Measurements from ENCODE around the gene TMEM41A. TPM values are rescaled to one million over a fixed set of nuclear protein-coding genes. Genes with fewer than 3 reads are reported as not detected.

Gene TMEM41A
- total and polyA plus RNA-seq, 7 donors = 3.0 to 10.4 (median 9.1) TPM

DNA sequence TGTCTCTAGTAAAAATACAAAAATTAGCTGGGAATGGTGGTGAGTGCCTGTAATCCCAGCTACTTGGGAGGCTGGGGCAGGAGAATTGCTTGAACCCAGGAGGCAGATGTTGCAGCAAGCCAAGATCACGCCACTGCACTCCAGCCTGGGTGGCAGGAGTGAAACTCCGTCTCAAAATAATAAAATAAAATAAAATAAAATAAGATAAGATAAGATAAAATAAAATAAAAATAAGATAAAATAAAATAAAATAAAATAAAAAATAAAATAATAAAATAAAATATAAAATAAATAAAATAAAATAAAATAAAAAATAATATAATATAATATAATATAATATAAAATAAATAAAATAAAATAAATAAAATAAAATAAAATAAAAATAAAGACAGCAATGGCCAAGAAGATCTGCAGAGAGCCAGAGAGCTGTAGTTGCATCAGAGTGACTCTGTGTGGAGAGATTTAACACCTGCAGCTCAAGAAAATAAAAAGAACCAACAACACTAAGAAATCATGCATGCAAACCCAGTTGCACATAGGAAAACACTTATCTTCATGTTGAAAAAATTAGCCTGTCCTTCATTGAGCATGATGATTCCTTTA lies 27.6 kb upstream of the TMEM41A start:
- intact Hi-C loops (cut with DNase I) = no loop called here

DNA sequence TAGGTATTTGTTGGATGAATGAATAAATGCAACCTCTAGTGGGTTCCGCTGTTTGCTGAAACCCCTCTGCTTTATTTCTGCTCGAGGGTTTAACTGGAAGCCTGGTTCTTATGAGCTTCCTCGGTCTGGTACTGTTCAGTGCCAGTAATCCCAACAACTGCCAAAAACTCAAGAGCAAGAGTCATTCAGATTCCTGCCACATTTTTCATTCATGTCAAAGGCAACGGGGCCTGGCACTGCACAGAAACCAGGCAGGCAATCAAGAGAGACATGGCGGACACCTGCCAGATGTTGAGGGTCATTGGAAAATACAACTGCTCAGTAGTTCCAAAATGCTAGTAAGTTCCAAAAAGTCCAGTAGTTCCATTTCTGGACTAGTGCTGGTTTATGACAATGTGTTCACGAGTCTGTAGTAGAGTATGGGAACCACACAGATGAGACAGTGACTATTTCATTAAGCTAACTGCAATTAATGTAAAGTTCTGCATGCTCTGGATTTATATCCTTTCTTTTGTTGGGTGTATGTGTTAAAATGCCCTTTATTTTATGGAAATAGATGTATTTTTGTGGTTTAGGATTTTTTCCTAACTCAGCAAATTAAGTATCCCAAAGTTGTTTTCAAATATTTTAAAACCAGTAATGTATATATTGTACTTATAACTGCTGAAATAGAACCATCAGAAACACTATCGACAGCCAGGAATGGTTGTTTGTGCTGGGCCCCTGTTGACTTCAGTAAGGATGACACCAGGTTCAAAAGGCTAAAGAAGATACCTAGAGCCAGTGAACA lies 22.7 kb upstream of the TMEM41A start:
- intact Hi-C loops (cut with DNase I) = no loop called here
- WGBS, 2 donors = 91 to 96% methylated on average over 7 of the region's 7 CpGs
- no peak for TF ChIP-seq POLR2A (IDR thresholded peaks at IDR 0.05)
- TF ChIP-seq POLR2AphosphoS5 (IDR thresholded peaks at IDR 0.05) = no peak
- TF ChIP-seq, protein P1, sequence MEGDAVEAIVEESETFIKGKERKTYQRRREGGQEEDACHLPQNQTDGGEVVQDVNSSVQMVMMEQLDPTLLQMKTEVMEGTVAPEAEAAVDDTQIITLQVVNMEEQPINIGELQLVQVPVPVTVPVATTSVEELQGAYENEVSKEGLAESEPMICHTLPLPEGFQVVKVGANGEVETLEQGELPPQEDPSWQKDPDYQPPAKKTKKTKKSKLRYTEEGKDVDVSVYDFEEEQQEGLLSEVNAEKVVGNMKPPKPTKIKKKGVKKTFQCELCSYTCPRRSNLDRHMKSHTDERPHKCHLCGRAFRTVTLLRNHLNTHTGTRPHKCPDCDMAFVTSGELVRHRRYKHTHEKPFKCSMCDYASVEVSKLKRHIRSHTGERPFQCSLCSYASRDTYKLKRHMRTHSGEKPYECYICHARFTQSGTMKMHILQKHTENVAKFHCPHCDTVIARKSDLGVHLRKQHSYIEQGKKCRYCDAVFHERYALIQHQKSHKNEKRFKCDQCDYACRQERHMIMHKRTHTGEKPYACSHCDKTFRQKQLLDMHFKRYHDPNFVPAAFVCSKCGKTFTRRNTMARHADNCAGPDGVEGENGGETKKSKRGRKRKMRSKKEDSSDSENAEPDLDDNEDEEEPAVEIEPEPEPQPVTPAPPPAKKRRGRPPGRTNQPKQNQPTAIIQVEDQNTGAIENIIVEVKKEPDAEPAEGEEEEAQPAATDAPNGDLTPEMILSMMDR (IDR thresholded peaks at IDR 0.05) = no peak
- no peak for TF ChIP-seq EP300 (IDR thresholded peaks at IDR 0.05)

More for the DNA sequence above, 27.6 kb upstream of the TMEM41A start:
- no peaks in the 10 kb centered on the region for H3K9me3 ChIP-seq
- TF ChIP-seq POLR2AphosphoS5 (IDR thresholded peaks at IDR 0.05) (no peak), POLR2A (IDR thresholded peaks at IDR 0.05) (no peak), EP300 (IDR thresholded peaks at IDR 0.05) (no peak)
- TF ChIP-seq, protein P1 (IDR thresholded peaks at IDR 0.05) = no peak
- H3K4me1 ChIP-seq = no peaks in the 10 kb centered on the region
- H3K27ac ChIP-seq = no peak overlapping the region
- WGBS, 2 donors = 79 to 93% methylated on average over 2 of the region's 2 CpGs
- H3K27me3 ChIP-seq = peaks cover 0 to 4% (median 0%) of the 10 kb centered on the region in 3 donors
- no peaks in the 10 kb centered on the region for H3K36me3 ChIP-seq
- no peak for DNase-seq
- H3K4me3 ChIP-seq = no peak overlapping the region

DNA sequence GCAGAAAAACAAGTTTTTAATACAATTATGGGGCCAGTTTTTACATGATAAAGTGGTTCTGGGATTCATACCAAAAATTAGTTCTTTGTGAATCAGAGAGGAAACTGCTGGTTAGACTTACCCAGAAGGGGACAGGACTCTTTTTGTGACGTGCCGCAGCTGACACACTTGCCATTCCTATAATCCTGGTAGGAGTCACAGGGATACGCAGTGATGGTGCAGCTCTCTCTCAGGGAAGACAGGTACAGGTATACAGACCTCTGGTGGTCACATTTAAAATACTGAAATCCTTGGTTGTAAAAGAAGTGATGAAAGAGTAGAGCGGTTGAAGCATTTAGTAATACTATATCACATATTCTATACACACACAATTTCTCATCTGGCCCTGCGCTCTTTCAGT lies 20.2 kb upstream of the TMEM41A start:
- no peaks in the 10 kb centered on the region for H3K36me3 ChIP-seq
- intact Hi-C loops (cut with DNase I) = no loop called here

More for the DNA sequence above, 22.7 kb upstream of the TMEM41A start:
- Histone ChIP-seq H3K4me3 (no peak overlapping the region), H3K36me3 (no peaks in the 10 kb centered on the region), H3K27me3 (peaks cover 0 to 4% (median 3%) of the 10 kb centered on the region in 3 donors), H3K4me1 (no peaks in the 10 kb centered on the region), H3K9me3 (no peaks in the 10 kb centered on the region), H3K27ac (no peak overlapping the region)
- no peak for DNase-seq

DNA sequence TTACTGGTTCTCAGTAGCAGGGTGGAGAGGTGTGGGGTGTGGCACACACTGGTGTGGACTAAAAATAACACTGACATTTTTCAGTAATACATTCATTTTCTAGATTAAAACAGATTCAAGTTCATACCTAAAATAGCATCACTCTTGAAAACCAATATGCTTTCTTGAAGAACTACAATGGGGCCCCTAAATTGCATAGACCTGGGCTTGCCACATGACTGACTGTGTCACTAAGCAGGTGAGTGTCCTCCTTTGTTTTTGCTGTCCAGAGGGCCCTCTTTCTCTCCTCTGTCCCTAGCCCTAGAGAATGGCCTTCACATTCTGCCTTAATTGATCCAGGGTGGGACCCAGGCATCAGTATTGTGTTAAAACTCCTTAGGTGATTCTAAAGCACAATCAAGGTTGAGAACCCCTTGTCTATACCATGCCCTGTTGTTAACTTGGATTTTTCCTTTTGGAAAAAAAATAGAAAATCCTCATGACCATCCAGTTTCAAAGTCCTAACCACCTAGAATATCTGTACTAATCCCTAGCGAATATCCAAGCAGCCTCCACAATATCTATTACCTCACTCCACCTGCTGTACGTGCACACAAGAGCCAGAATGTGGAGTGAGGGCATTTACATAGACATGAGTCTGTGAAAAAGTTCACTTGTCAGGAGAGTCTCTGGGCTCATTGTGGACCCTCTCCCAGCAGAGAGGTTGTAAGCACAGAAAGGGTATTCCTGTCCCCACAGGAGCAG lies 18.7 kb upstream of the TMEM41A start:
- Histone ChIP-seq H3K27ac (no peak overlapping the region), H3K36me3 (no peaks in the 10 kb centered on the region), H3K4me1 (no peaks in the 10 kb centered on the region), H3K27me3 (peaks cover 0 to 3% (median 0%) of the 10 kb centered on the region in 3 donors), H3K4me3 (no peak overlapping the region), H3K9me3 (no peaks in the 10 kb centered on the region)
- DNase-seq = no peak
- intact Hi-C loops (cut with DNase I) = no loop called here
- TF ChIP-seq POLR2AphosphoS5 (IDR thresholded peaks at IDR 0.05) (no peak), EP300 (IDR thresholded peaks at IDR 0.05) (no peak), POLR2A (IDR thresholded peaks at IDR 0.05) (no peak)
- TF ChIP-seq, protein P1 (IDR thresholded peaks at IDR 0.05) = no peak
- WGBS, 2 donors = 94% methylated on average over 2 of the region's 2 CpGs

More for the DNA sequence above, 20.2 kb upstream of the TMEM41A start:
- TF ChIP-seq, protein P1 (IDR thresholded peaks at IDR 0.05) = no peak
- TF ChIP-seq EP300 (IDR thresholded peaks at IDR 0.05) (no peak), POLR2AphosphoS5 (IDR thresholded peaks at IDR 0.05) (no peak), POLR2A (IDR thresholded peaks at IDR 0.05) (no peak)
- H3K27me3 ChIP-seq = peaks cover 0 to 3% (median 0%) of the 10 kb centered on the region in 3 donors
- no peaks in the 10 kb centered on the region for H3K9me3 ChIP-seq
- no peaks in the 10 kb centered on the region for H3K4me1 ChIP-seq
- 89 to 92% methylated on average over 5 of the region's 5 CpGs for WGBS, 2 donors
- no peak overlapping the region for H3K4me3 ChIP-seq
- no peak for DNase-seq
- H3K27ac ChIP-seq = no peak overlapping the region

Data from sigmoid colon (tissue), 7 donors.